Activated CD4-positive, CD25-positive, alpha-beta regulatory T cell treated with anti-CD3 and anti-CD28 coated beads, Interleukin-2, amount 50 U/mL, for 16 hours (primary cell): Measurements from ENCODE around the gene ST6GAL1.

Experiments used
- DNase-seq: peaks from one replicate; pipeline ENCODE4 v3.0.0-alpha.2; 2020; ENCODE audit warnings: low read depth, low spot score

Gene ST6GAL1

GRCh38 chr3:187077537-187077936 lies 147.2 kb downstream of the ST6GAL1 start:
- no peak for DNase-seq

GRCh38 chr3:187079090-187080022 lies 149.0 kb downstream of the ST6GAL1 start:
- no peak for DNase-seq

DNA sequence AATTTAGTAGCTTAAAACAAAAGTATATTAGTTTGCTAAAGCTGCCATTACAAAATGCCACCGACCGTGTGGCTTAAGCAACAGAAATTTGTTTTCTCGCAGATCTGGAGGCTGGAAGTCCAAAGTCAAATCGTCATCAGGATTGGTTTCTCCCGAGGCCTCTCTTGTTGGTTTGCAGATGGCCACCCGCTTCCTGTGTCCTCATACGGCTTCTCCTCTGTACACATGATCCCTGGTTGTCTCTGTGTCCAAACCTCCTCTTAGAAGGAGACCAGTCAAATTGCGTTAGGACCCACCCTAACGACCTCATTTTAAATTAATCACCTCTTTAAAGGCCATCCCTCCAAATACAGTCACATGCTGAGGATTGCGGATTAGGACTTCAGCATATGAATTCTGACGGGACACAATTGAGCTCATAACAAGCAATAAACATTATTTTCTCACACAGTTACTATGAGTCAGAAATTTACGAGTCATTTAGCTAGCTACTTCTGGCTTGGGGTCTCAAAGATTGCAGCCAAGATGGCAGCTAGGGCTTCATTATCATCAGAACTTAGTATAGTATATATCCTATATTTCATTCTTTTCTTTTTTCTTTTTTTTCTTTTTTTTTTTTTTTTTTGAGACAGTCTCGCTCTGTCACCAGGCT lies 150.6 kb downstream of the ST6GAL1 start:
- DNase-seq: no peak

DNA sequence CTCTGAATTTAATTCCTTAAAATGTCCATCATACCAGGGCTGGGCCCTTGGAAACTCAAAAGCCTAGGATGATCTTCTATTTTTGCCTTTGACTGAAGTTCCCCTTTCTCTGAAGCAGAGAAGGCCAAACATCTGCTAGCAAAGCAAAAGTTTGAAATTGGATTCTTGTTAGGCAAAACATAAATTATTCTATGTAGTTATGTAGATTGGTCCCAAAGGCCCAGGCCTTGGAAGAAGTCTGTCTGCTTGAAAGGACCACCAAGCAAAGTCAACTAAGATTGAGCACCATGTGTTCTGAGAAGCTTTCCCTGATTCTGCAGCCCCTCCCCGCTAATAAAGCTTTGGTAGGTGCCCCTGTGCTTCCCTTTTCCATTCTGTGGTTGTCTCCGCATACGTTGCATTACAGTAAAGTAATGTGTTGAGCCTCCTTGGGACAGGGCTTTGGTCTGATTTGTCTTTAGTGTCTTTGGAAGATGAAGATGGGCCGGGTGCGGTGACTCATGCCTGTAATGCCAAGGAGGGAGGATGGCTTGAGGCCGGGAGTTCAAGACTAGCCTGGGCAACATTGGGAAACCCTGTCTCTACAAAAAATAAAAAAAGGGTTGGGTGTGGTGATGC lies 152.5 kb downstream of the ST6GAL1 start:
- DNase-seq: no peak

DNA sequence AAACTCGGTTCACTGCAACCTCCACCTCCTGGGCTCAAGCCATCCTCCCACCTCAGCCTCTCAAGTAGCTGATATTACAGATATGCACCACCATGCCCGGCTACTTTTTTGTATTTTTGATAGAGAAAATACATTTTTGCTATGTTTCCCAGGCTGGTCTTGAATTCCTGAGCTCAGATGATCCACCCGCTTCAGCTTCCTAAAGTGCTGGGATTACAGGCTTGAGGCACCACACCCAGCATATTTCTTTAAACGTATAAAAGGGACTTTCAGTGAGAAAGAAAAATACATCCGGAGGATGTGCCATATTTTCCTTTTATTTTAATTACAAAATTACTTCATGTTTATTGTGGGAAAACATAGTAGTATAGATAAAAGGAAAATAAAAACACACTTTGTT lies 153.8 kb downstream of the ST6GAL1 start:
- DNase-seq: no peak

GRCh38 chr3:187084580-187084979 lies 154.3 kb downstream of the ST6GAL1 start:
- no peak for DNase-seq

DNA sequence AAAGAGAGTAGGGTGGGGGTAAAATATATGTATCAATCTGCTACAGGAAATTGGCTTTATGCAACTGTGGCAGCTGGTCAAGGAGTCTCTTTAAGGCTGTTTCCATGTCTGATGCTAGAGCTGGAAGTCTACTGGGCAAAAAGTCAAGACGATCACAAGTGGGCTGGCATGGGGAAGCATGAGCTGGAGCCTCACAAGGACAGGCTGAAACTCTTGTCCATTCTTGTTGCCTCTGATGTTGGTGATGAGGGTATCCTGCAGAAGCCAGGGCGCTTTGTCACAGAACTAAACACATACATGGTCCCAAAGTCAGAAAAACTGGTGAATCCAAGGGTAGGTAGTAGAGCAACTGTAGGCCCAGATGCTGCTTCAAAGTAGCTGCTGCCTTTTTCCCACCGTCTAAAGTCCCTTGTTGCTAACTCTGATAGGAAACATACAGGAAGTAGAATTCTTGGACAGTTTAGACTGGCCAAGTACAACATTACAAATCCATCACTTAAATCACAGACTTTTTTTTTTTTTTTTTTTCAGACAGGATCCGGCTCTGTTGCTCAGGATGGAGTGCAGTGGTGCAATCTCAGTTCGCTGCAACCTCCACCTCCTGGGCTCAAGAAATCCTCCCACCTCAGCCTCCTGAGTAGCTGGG lies 154.8 kb downstream of the ST6GAL1 start:
- no peak for DNase-seq

- no peak for DNase-seq
Observed at GRCh38 chr3:187085933-187086332, 155.6 kb downstream of the ST6GAL1 start.

DNA sequence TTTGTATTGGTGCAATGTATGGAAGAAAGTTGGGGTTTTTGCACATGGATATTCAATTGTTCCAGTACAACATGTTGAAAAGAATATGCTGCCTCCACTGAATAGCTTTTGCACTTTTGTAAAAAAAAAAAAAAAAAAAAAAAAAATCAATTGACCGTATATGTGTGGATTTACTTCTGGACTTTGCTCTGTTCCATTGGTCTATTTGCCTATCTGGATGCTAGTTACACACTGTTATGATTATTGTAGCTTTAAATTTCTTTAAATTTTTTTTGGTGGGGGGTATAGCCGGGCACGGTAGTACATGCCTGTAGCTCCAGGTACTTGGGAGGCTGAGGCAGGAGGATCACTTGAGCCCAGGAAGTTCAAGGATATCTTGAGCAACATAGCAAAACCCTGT lies 156.5 kb downstream of the ST6GAL1 start:
- no peak for DNase-seq

- DNase-seq: no peak
Observed at GRCh38 chr3:187088701-187089100, 158.4 kb downstream of the ST6GAL1 start.

GRCh38 chr3:187093320-187093719 lies 163.0 kb downstream of the ST6GAL1 start:
- DNase-seq: no peak

GRCh38 chr3:187098923-187099512 lies 168.7 kb downstream of the ST6GAL1 start:
- no peak for DNase-seq

- DNase-seq: no peak
Observed at GRCh38 chr3:187101184-187102072, 171.1 kb downstream of the ST6GAL1 start.

GRCh38 chr3:187102073-187102634 lies 171.8 kb downstream of the ST6GAL1 start:
- DNase-seq: no peak

DNA sequence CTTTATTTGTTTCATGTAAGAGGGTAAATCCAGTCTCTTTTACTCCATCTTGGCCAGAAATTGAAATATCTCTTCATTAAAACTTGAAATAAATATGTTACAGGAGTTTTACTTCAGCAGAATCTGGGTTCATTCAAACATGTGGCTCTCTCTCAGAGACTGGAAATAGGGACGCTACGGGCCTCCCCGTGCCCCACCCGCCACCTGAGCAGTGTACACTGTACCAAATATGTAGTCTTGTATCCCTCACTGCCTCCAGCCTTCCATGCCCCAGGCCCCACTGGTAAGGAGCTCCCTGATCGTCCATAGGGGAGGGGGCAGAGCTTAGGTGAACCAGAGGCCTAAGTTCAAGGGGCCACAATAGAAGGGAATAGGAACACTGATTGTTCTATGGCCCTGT lies 172.9 kb downstream of the ST6GAL1 start:
- DNase-seq: no peak

GRCh38 chr3:187104342-187104741 lies 174.0 kb downstream of the ST6GAL1 start:
- no peak for DNase-seq

- no peak for DNase-seq
Observed at GRCh38 chr3:187104933-187105332, 174.6 kb downstream of the ST6GAL1 start.

- no peak for DNase-seq
Observed at GRCh38 chr3:187105700-187106099, 175.4 kb downstream of the ST6GAL1 start.

GRCh38 chr3:187107989-187108388 lies 177.7 kb downstream of the ST6GAL1 start:
- no peak for DNase-seq

GRCh38 chr3:187110156-187110555 lies 179.8 kb downstream of the ST6GAL1 start:
- no peak for DNase-seq
